ENCODE results near the gene FCMR.

The FCMR gene

DNA sequence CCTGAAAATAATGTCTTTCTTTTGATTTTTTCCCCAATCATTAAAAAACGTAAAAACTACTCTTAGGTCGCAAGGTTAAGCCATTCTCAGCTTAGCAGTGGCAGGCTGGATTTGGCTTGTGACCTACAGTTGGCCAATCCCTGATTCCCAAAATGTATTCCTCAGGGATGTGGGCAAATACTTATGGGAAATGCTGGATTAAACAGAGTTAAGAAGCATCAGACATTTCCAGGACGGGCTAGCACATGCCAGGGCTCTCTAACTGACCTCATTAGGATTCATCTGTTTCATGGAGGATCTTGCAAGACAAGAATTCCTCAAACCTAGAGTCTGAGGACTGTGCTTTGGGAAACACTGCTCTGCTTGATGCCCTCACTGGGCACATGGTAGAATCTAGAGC lies 25.5 kb downstream of the FCMR start:
- Histone ChIP-seq H3K36me3 (ENCODE audit: insufficient read depth, low read length) (no peaks in the 10 kb centered on the region), H2AFZ (ENCODE audit: low read length) (no peak overlapping the region), H3K79me2 (ENCODE audit: insufficient read depth, low read length) (no peaks in the 10 kb centered on the region), H3F3A (ENCODE audit: low read depth) (no peaks in the 10 kb centered on the region), H3K4me1 (ENCODE audit: insufficient read depth, low read length, poor library complexity, severe bottlenecking) (no peaks in the 10 kb centered on the region), H3K9ac (ENCODE audit: low read depth, low read length, poor library complexity, severe bottlenecking) (no peak overlapping the region), H4K20me1 (ENCODE audit: insufficient read depth, low read length, poor library complexity, severe bottlenecking) (no peaks in the 10 kb centered on the region), H3K4me3 (ENCODE audit: low read length, poor library complexity, severe bottlenecking) (no peak overlapping the region), H3K9me2 (replicated peaks; ENCODE audit: low read depth, low read length) (no peaks in the 10 kb centered on the region), H3K27me3 (ENCODE audit: insufficient read depth, low read length, poor library complexity, severe bottlenecking) (no peaks in the 10 kb centered on the region), H3K4me2 (ENCODE audit: low read depth, low read length, poor library complexity, severe bottlenecking) (no peak overlapping the region), H3K9me3 (ENCODE audit: insufficient read depth, low read depth, low read length) (no peaks in the 10 kb centered on the region)
- TF ChIP-seq, protein P1, sequence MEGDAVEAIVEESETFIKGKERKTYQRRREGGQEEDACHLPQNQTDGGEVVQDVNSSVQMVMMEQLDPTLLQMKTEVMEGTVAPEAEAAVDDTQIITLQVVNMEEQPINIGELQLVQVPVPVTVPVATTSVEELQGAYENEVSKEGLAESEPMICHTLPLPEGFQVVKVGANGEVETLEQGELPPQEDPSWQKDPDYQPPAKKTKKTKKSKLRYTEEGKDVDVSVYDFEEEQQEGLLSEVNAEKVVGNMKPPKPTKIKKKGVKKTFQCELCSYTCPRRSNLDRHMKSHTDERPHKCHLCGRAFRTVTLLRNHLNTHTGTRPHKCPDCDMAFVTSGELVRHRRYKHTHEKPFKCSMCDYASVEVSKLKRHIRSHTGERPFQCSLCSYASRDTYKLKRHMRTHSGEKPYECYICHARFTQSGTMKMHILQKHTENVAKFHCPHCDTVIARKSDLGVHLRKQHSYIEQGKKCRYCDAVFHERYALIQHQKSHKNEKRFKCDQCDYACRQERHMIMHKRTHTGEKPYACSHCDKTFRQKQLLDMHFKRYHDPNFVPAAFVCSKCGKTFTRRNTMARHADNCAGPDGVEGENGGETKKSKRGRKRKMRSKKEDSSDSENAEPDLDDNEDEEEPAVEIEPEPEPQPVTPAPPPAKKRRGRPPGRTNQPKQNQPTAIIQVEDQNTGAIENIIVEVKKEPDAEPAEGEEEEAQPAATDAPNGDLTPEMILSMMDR (conservative IDR thresholded peaks at IDR 0.05; ENCODE audit: low read length): no peak
- TF ChIP-seq EZH2phosphoT487 (IDR thresholded peaks at IDR 0.05; ENCODE audit: borderline replicate concordance): no peak

GRCh38 chr1:206895837-206896242 lies 25.9 kb downstream of the FCMR start:
- Histone ChIP-seq H3K4me2 (ENCODE audit: low read depth, low read length, poor library complexity, severe bottlenecking) (no peak overlapping the region), H3K9ac (ENCODE audit: low read depth, low read length, poor library complexity, severe bottlenecking) (no peak overlapping the region)

DNA sequence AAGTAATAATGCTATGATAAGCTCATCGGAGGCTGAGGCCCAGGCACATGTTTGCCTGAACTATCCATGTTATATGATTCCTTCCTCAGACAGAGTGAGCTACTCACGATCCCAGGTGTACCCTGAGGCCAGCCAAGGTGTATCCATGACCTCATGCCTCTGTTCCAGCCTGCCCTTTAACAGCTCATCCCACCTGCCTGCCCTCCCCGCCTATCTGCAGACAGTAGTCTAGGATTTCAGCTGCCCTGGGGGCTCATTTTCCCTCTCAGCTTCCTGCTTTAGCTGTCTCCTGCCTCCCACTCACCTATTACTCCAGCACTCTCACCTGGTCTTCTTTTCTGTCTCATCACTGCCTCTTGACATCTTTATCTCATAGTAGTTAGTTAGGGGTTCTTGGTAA lies 26.4 kb downstream of the FCMR start:
- Histone ChIP-seq H3K27me3 (ENCODE audit: insufficient read depth, low read length, poor library complexity, severe bottlenecking) (no peaks in the 10 kb centered on the region), H3K9ac (ENCODE audit: low read depth, low read length, poor library complexity, severe bottlenecking) (no peak overlapping the region)

More at GRCh38 chr1:206895837-206896242, 25.9 kb downstream of the FCMR start:
- Histone ChIP-seq H3K79me2 (ENCODE audit: insufficient read depth, low read length) (no peaks in the 10 kb centered on the region), H3K36me3 (ENCODE audit: insufficient read depth, low read length) (no peaks in the 10 kb centered on the region), H3K4me3 (ENCODE audit: low read length, poor library complexity, severe bottlenecking) (no peak overlapping the region), H3K9me3 (ENCODE audit: insufficient read depth, low read depth, low read length) (no peaks in the 10 kb centered on the region), H3K4me1 (ENCODE audit: insufficient read depth, low read length, poor library complexity, severe bottlenecking) (no peaks in the 10 kb centered on the region), H3K9me2 (replicated peaks; ENCODE audit: low read depth, low read length) (no peaks in the 10 kb centered on the region), H3K27me3 (ENCODE audit: insufficient read depth, low read length, poor library complexity, severe bottlenecking) (no peaks in the 10 kb centered on the region), H3F3A (ENCODE audit: low read depth) (no peaks in the 10 kb centered on the region), H2AFZ (ENCODE audit: low read length) (no peak overlapping the region), H4K20me1 (ENCODE audit: insufficient read depth, low read length, poor library complexity, severe bottlenecking) (no peaks in the 10 kb centered on the region)
- TF ChIP-seq EZH2phosphoT487 (IDR thresholded peaks at IDR 0.05; ENCODE audit: borderline replicate concordance): no peak
- TF ChIP-seq, protein P1 (conservative IDR thresholded peaks at IDR 0.05; ENCODE audit: low read length): no peak

More for the DNA sequence above, 26.4 kb downstream of the FCMR start:
- H3K4me3 ChIP-seq (ENCODE audit: low read length, poor library complexity, severe bottlenecking): no peak overlapping the region
- H3K4me1 ChIP-seq (ENCODE audit: insufficient read depth, low read length, poor library complexity, severe bottlenecking): no peaks in the 10 kb centered on the region
- H3F3A ChIP-seq (ENCODE audit: low read depth): no peaks in the 10 kb centered on the region
- H3K4me2 ChIP-seq (ENCODE audit: low read depth, low read length, poor library complexity, severe bottlenecking): no peak overlapping the region
- H2AFZ ChIP-seq (ENCODE audit: low read length): no peak overlapping the region
- TF ChIP-seq, protein P1 (conservative IDR thresholded peaks at IDR 0.05; ENCODE audit: low read length): no peak
- TF ChIP-seq EZH2phosphoT487 (IDR thresholded peaks at IDR 0.05; ENCODE audit: borderline replicate concordance): no peak
- H3K9me3 ChIP-seq (ENCODE audit: insufficient read depth, low read depth, low read length): no peaks in the 10 kb centered on the region
- no peaks in the 10 kb centered on the region for H4K20me1 ChIP-seq (ENCODE audit: insufficient read depth, low read length, poor library complexity, severe bottlenecking)
- H3K9me2 ChIP-seq (replicated peaks; ENCODE audit: low read depth, low read length): no peaks in the 10 kb centered on the region
- H3K36me3 ChIP-seq (ENCODE audit: insufficient read depth, low read length): no peaks in the 10 kb centered on the region
- no peaks in the 10 kb centered on the region for H3K79me2 ChIP-seq (ENCODE audit: insufficient read depth, low read length)

Data from Loucy (cell line).